Parathyroid adenoma (tissue), 2 donors: Measurements from ENCODE around the gene CD320.

Experiments used
- H2AFZ ChIP-seq: fragments of 300-600 bp; sonication (generic); one replicate; pipeline ENCODE4 v1.7.0; 2017; ENCODE audit warnings: antibody characterized with exemption, mild to moderate bottlenecking
- H3K27ac ChIP-seq: fragments of 300-600 bp; sonication (generic); one replicate; pipeline ENCODE4 v1.7.0; 2017
- H3K27me3 ChIP-seq: fragments of 300-600 bp; sonication (generic); one replicate; pipeline ENCODE4 v1.7.0; 2017; ENCODE audit warnings: low read length; ENCODE audit not compliant: control insufficient read depth, insufficient read depth
- H3K36me3 ChIP-seq: fragments of 300-600 bp; sonication (generic); one replicate; pipeline ENCODE4 v1.7.0; 2017; ENCODE audit warnings: low read length; ENCODE audit not compliant: control insufficient read depth, insufficient read depth
- H3K4me1 ChIP-seq: fragments of 300-600 bp; sonication (generic); one replicate; pipeline ENCODE4 v1.7.0; 2017; ENCODE audit warnings: control low read depth
- H3K4me2 ChIP-seq: fragments of 300-600 bp; sonication (generic); one replicate; pipeline ENCODE4 v1.7.0; 2017; ENCODE audit warnings: low read length
- H3K4me3 ChIP-seq: fragments of 300-600 bp; sonication (generic); one replicate; pipeline ENCODE4 v1.7.0; 2017; ENCODE audit warnings: low read depth, low read length
- H3K79me2 ChIP-seq: fragments of 300-600 bp; sonication (generic); one replicate; pipeline ENCODE4 v1.7.0; 2017; ENCODE audit warnings: control low read depth
- H3K9ac ChIP-seq: fragments of 300-600 bp; sonication (generic); one replicate; pipeline ENCODE4 v1.7.0; 2017; ENCODE audit warnings: mild to moderate bottlenecking
- H3K9me3 ChIP-seq: fragments of 300-600 bp; sonication (generic); one replicate; pipeline ENCODE4 v1.7.0; 2017; ENCODE audit warnings: low read length; ENCODE audit not compliant: control insufficient read depth
- TF ChIP-seq, protein P1 (sequence below): fragments of 300-600 bp; sonication (generic); IDR thresholded peaks from one replicate; pipeline ENCODE4 v1.7.0; 2017; ENCODE audit warnings: antibody characterized with exemption, mild to moderate bottlenecking
- donor health status: primary hyperparathyroidism.

Gene CD320

GRCh38 chr19:8257052-8257443 lies 51.1 kb downstream of the CD320 start:
- Histone ChIP-seq H3K9ac (no peak overlapping the region), H3K36me3 (no peaks in the 10 kb centered on the region), H3K27me3 (no peaks in the 10 kb centered on the region), H3K27ac (no peak overlapping the region), H3K79me2 (no peaks in the 10 kb centered on the region), H3K4me2 (no peak overlapping the region), H3K4me1 (peaks cover 2% of the 10 kb centered on the region), H3K4me3 (no peak overlapping the region), H3K9me3 (no peaks in the 10 kb centered on the region), H2AFZ (no peak overlapping the region)
- TF ChIP-seq, protein P1, sequence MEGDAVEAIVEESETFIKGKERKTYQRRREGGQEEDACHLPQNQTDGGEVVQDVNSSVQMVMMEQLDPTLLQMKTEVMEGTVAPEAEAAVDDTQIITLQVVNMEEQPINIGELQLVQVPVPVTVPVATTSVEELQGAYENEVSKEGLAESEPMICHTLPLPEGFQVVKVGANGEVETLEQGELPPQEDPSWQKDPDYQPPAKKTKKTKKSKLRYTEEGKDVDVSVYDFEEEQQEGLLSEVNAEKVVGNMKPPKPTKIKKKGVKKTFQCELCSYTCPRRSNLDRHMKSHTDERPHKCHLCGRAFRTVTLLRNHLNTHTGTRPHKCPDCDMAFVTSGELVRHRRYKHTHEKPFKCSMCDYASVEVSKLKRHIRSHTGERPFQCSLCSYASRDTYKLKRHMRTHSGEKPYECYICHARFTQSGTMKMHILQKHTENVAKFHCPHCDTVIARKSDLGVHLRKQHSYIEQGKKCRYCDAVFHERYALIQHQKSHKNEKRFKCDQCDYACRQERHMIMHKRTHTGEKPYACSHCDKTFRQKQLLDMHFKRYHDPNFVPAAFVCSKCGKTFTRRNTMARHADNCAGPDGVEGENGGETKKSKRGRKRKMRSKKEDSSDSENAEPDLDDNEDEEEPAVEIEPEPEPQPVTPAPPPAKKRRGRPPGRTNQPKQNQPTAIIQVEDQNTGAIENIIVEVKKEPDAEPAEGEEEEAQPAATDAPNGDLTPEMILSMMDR: no peak

- Histone ChIP-seq H3K79me2 (no peaks in the 10 kb centered on the region), H3K27me3 (no peaks in the 10 kb centered on the region), H3K4me2 (no peak overlapping the region), H2AFZ (no peak overlapping the region), H3K9me3 (no peaks in the 10 kb centered on the region), H3K9ac (no peak overlapping the region), H3K36me3 (no peaks in the 10 kb centered on the region), H3K27ac (no peak overlapping the region), H3K4me3 (no peak overlapping the region), H3K4me1 (peaks cover 2% of the 10 kb centered on the region)
- TF ChIP-seq, protein P1: no peak
Measured at GRCh38 chr19:8256276-8257051, 51.7 kb downstream of the CD320 start.

DNA sequence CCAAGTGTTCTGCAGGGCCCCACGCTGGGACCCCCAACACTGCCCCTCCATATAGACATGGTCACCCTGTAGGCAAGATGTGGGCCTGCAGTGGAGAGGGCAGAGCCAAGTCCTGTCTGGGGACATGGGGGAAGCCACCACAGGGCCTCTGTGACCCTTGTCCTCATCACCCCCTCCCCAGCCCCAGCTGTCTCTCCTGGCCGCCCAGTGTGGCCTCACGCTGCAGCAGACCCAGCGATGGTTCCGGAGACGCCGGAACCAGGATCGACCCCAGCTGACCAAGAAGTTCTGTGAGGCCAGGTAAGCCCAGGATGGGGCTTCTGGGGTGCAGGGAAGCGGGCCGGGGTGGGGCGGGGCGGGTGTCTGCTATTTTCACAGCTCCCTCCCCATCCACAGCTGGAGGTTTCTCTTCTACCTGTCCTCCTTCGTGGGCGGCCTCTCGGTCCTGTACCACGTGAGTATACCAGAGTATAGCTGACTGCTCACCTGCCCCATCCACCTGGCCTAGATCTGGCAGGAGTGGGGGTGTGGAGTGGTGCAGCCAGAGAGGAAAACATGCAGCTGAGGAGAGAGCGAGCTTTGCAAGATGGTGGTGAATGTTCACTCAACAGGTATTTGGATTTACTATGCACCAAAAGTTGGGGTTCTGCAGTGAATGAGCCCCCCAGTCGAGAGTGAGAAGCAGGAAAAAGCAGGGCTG lies 52.6 kb downstream of the CD320 start:
- Histone ChIP-seq H3K4me1 (peaks cover 2% of the 10 kb centered on the region), H3K9ac (no peak overlapping the region), H2AFZ (no peak overlapping the region), H3K4me3 (no peak overlapping the region), H3K4me2 (no peak overlapping the region), H3K9me3 (no peaks in the 10 kb centered on the region), H3K27me3 (no peaks in the 10 kb centered on the region), H3K79me2 (no peaks in the 10 kb centered on the region), H3K36me3 (no peaks in the 10 kb centered on the region), H3K27ac (no peak overlapping the region)
- TF ChIP-seq, protein P1: no peak

DNA sequence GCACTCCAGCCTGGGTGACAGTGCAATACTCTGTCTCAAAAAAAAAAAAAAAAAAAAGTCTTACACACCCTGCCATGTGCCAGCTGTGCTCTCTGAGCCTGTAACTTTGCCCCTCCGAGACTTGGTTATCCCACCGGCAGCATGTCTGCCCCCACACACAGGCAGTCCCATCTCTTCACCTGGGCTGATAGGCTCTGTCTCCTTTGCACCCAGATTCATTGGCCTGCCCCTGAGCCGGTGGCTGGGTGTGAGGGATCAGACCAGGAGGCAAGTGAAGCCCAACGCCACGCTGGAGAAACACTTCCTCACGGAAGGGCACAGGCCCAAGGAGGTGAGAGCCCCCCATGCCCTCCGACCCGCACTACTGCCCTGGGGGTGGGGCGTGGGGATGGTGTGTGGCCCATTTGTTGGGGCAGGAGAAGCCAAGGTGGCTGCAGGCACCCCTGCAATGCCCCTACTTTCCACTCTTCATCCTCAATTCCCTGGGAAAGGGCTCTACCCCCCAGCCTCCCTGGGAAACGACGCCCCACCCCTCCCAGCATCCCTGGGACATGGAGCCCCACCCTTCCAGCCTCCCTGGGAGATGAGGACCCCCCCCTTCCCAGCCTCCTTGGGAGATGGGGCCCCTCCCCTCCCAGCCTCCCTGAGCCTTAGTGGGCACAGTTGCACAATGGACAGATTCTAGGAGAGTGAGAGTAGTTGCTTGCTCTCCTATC lies 53.7 kb downstream of the CD320 start:
- Histone ChIP-seq H3K36me3 (no peaks in the 10 kb centered on the region), H3K27ac (no peak overlapping the region), H3K4me1 (peaks cover 2% of the 10 kb centered on the region), H3K9me3 (no peaks in the 10 kb centered on the region), H3K9ac (no peak overlapping the region), H2AFZ (no peak overlapping the region), H3K79me2 (no peaks in the 10 kb centered on the region), H3K27me3 (no peaks in the 10 kb centered on the region), H3K4me3 (no peak overlapping the region), H3K4me2 (no peak overlapping the region)
- TF ChIP-seq, protein P1: no peak
